HG03159 (cell line): ENCODE data around the gene DARS2.
"Not testable (repeated sequence)": the region's sequence is repeated elsewhere in the genome, so short reads cannot be mapped to it uniquely, and the experiment has no call there.

Experiments used
- ATAC-seq: cut with Tn5 transposase; IDR thresholded peaks from one replicate; pipeline ENCODE4 v1.9.1; 2021; ENCODE audit warnings: mild to moderate bottlenecking, moderate library complexity; ENCODE audit not compliant: unreplicated experiment

The DARS2 gene, protein sequence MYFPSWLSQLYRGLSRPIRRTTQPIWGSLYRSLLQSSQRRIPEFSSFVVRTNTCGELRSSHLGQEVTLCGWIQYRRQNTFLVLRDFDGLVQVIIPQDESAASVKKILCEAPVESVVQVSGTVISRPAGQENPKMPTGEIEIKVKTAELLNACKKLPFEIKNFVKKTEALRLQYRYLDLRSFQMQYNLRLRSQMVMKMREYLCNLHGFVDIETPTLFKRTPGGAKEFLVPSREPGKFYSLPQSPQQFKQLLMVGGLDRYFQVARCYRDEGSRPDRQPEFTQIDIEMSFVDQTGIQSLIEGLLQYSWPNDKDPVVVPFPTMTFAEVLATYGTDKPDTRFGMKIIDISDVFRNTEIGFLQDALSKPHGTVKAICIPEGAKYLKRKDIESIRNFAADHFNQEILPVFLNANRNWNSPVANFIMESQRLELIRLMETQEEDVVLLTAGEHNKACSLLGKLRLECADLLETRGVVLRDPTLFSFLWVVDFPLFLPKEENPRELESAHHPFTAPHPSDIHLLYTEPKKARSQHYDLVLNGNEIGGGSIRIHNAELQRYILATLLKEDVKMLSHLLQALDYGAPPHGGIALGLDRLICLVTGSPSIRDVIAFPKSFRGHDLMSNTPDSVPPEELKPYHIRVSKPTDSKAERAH

DNA sequence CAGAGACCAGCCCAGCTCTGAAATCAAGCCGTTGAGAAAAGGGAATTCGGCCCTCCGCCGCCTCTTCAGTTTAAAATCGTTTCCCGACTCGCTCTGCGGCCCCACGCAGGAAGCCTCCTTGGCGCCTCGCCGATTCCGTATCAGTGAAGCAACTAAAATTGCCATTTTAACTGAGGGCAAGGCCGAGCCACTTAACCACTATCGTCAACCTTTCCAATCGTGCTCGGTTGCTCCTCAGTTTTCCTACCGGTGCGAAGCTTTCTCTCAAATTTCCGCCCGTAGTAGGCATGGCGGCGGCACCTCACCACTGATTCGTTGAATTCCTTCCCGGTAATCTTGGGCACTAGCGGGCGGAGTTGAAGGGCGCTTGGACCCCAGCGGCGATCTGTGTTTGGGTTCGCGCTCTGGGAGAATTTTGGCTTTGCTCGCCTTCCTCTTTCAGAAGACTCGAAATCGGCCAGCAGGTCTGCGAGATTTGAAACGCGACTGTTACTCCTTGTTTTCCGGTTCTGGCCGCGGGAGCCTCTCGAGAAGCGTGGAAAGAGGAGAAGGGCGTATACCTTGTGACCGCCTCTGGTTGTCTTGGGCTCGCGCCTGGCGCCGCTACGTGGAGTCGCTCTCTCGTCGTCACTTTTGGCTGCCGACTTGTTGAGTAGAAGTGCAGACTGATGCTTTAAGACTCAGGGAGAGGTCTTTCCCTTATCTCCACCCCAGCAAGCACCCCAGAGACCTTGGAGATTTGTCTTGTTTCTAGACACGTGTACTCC, at the start of gene DARS2, which contains the start of gene CENPL:
DARS2 (plus strand) TSS at position 359 of the 767 bp plus-strand sequence. CDS start 557 bp downstream, outside the sequence.
CENPL (minus strand) TSS at position 569 of the 767 bp plus-strand sequence. CDS start 13,584 bp downstream, outside the sequence.
- peak; percentile 82 for ATAC-seq

DNA sequence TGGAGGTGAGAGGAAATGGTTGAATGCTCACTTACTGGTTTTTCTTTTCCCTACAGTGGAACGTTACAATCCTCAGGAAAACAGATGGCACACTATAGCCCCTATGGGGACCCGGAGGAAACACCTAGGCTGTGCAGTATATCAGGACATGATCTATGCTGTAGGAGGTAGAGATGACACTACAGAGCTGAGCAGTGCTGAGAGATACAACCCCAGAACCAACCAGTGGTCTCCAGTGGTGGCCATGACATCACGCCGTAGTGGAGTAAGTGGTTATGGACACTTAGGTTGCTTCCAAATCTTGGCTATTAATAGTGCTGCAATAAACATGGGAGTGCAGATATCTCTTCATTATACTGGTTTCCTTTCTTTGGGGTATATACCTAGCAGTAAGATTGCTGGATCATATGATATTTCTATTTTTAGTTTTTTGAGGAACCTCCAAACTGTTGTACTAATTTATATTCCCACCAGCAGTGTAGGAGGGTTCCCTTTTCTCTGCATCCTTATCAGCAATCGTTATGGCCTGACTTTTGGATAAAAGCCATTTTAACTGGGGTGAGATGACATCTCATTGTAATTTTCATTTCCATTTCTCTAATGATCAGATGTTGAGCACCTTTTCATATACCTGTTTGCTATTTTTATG, 48.8 kb upstream of the DARS2 start:
- no peak for ATAC-seq

DNA sequence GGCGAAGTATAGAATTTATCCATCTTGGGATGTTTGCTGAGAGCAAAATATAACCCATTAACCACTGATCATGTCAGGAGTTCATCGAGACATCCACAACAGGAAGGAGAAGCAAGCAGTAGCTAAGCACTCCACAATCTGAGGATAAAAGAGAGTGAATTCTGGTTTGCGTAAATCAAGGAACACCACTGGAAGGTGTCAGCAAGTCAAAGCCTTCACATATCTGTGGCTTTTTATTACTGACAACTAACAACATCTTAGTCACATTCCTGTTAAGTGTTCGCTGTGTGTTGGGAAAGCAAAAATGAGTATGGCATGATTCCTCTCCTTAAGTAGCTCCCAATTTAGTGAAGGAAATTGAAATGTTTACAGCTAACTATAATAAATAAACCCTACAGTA, 44.5 kb upstream of the DARS2 start:
- no peak for ATAC-seq

DNA sequence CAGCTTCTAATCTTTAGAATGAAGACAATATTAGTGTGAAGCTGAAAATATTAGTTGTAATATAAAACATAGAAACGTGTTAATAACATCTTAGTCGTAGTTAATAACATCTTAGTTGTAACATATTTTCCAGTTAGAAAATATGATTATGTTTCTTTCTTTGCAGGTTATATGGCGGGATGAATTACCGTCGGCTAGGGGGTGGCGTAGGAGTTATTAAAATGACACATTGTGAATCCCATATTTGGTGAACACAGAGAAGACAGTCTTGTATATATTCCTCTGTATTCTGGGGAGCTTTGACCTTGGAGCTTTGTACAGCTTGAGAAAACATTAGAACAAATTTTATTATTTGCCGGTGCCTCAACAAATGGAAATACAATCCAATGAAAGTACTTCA, 39.5 kb upstream of the DARS2 start:
- no peak for ATAC-seq

DNA sequence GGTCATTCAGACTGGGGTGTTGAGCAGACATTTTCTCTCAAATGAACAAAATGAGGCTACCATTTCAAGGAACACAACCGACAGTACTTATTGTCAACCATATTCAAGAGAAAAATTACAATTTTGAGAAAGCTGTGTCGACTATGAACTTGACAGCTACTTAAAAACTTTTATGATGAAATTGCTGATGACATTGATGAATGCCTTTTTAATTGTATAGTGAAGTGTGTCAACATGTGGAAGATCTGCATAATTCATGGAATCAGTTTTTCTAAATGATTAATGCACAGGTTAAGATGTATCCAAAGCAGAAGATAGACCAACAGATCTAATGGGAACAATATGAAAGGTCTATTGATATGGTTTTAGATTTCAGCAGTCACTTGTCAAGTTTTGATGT, 34.6 kb upstream of the DARS2 start:
- ATAC-seq = no peak

DNA sequence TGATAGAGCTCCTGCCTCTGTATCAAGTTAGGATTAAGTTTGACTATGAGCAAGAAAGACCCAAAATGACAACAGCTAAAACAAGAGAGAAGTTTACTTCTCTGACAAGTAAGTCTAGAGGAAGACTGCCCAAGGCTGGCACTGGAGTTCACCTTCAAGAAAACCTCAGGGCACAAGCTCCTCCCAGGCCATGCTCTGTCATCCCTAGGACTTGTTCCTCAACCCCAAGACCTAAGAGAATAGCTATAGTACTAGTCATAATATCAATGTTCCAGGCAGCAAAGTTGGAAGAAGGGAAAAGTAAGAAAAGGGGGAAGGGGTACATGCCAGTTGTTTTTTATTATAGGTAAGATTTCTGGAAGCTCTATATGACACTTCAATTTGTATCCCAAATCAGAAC, 26.4 kb upstream of the DARS2 start:
- no peak for ATAC-seq

DNA sequence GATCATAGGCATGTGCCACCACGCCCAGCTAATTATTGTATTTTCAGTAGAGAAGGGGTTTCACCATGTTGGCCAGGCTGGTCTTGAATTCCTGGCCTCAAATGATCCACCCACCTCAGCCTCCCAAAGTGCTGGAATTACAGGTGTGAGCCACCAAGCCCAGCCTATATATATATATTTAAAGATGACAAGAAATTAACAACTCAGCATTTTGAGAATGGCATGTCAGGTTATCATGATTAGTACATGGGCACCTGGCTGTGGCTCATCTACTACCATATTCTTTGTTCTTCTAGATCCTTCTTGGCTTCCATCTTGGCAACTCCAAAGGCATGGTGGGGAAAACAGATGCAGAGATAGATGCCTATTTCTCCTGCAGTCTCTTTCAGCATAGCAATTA, 24.5 kb upstream of the DARS2 start:
- not testable (repeated sequence) for ATAC-seq

DNA sequence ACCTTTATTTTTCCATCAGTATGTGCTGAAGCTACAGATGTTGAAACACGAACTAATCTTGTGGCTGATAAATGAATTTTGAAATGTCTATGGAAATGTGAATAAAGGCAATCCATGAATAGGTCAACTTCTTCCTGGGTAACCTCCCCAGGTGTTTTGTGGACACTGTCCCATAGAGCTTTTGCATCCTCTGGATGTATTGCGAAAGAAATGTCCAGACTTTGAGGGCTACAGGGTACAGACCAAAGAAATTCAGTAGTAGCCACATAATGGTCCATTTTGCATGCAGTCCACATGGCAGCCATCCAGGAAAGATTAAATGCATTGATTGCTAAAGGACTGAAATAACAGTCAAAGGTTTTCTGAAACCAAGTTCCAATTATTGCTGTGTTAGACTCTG, 21.5 kb upstream of the DARS2 start:
- no peak for ATAC-seq

DNA sequence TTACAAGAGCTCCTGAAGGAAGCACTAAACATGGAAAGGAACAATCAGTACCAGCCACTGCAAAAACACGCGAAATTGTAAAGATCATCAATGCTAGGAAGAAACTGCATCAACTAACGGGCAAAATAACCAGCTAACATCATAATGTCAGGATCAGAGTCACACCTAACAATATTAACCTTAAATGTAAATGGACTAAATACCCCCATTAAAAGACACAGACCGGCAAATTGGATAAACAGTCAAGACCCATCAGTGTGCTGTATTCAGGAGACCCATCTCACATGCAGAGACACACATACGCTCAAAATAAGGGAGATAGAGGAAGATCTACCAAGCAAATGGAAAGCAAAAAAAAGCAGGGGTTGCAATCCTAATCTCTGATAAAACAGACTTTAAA, 10.8 kb upstream of the DARS2 start:
- ATAC-seq = not testable (repeated sequence)

DNA sequence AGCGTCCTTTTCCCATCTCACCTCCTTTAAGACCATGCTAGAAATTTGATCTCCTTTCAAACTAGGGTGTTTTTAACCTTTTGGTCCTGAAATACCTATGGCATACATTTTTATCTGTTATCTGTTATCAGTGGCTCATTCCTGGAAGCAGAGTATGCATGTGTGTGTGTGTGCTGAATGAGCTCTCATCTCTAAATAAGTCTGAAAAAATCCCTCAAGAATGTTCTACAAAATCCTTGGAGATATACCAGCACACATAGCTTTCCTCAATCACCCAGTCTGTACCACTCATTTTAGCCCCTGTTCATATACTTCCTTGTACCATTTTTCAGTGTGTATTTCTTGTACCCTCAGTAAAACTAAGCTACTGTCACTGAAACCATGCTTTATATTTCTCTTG, 6.0 kb upstream of the DARS2 start:
- no peak for ATAC-seq

DNA sequence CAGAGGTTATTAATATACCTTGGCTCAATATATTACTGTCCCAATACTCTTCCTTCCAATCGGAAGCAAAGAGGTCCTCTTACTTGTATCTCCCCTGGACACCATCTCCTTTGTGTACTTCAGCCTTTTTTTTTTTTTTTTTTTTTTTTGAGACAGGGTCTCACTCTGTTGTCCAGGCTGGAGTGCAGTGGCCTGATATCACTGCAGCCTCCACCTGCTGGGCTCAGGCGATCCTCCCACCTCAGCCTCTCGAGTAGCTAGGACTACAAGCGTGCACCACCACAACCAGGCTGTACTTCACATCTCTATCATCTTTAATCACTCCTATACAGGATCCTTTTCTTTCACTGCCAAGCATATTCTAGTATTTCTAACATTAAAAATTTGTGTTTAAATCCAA, 2.8 kb upstream of the DARS2 start:
- ATAC-seq = no peak

DNA sequence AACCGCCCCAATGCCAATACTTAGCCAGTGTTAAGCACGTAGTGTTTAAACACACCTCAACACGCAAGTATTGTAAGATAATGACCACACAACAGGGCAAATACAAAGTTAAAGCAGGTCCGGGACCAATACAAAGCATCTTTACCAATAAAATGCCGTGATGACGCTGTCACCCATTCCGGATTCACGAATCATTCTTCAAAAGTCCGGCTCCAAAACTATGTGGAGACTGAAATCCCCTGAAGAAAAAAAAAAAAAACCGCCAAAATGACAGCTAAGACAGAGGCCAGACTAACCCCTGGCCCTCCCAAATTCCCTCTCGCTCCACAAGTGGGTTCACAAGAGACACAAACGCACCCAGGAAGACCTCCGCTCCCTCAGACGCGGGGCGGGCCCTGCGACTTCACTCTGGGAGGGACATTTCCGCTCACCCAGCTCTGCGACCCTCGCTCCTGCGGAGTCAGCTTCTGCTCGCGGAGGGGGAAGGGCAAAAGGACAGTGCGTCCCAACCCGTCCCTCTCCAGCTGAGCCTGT, 625 bp upstream of the DARS2 start:
- peak; percentile 37 for ATAC-seq

DNA sequence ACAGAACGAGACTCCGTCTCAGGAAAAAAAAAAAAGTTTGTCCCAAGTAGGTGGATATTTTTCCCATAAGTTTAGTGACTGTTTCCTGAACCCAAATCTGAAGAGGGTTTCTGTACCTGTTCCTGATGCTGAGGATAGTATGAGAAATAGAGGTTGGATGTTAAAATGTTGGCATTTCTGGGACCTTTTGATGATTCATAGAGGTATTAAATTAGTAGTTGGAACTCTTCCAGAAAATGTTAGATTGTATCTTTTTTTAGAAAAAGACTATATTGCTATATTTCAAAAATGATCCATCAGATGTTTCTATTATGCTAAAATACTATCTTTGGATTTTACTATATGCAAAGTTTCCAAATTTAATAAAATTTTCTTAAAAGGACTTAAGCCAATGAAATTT, 3.1 kb downstream of the DARS2 start:
- ATAC-seq = no peak

DNA sequence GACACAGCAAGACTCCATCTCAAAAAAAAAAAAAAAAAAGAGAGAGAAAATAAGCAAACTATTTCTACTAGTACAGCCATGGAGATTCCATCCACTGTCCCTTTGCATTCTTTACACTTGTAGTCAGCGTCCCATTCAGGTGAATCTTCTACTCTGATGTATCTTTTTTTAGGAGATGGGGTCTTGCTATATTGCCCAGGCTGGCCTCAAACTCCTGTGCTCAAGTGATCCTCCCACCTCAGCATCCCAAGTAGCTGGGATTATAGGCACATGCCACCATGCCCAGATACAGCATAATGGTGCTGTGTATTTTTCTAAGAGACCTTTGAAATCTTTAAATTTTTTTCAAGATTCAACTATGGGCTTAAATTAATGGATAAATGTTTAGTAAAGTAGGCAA, 8.3 kb downstream of the DARS2 start:
- ATAC-seq = no peak

DNA sequence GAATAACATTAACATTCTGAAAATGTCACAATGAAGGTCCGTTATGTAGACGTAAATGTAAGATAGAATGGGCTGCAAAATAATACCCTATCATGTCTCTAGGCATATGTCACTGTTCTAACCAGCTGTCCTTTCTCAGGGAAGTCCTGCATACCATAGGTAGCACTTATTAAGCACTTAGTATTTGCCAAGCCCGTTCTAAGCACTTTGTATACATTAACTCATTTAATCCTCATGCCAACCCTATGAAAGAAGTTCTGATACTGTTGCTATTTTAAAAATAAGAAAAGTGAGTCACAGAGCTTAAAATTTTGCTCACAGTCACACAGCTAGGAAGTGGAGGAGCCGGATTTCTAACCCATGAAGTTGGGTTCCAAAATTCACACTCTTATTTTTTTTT, 27.6 kb downstream of the DARS2 start:
- ATAC-seq = no peak

DNA sequence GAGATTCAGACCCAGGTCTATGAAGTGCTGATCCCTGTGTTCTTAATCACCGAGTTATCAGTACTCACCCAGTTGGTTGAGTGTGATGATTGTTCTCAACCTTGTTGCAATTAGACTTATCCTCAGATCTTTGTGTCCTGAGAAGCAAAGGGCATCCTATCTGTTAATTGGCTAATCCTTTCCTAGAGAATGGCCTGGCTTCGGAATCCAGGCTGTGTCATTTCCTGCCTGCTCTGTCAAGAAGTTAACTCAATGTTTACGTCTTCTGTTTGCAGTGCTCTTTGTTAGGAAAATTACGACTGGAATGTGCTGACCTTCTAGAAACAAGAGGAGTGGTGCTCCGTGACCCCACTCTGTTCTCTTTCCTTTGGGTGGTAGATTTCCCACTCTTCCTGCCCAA, 28.6 kb downstream of the DARS2 start:
- no peak for ATAC-seq

DNA sequence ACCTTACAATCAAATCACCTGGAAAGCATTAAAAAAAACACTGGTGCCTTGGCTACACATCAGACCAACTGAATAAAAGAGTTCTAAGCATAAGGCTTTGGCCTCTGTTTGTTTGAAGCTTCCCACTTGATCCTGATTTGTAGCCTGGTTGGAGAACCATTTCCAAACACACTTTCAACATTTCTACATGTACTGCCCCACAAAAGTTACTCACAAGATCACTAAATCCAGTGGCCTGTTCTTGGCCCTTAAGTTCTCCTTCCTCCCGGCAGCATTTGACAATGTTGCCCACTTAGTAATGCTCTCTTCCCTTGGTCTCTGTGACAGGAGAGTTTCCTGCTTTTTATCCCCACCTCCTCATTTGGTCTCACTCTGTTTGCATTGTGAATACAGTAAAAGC, 31.5 kb downstream of the DARS2 start:
- no peak for ATAC-seq

DNA sequence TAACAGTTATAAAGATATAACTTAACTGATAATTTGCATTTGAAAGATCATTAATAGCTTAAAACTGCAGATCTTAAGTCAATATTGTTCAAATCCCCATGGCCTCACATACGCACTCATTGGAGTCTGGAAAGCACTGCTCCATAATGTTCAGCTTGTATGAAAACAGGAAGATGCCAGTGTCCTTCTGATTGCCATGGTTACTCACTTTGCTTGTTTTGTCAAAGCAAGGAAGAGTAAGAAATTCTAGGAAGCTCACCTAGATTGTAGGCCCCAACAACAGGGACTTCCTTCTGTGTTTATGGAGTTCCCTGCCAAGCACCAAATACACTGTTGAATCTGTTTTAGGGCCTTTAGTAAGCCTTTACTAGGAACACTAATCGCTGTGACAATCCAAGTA, 32.4 kb downstream of the DARS2 start:
- ATAC-seq = no peak

DNA sequence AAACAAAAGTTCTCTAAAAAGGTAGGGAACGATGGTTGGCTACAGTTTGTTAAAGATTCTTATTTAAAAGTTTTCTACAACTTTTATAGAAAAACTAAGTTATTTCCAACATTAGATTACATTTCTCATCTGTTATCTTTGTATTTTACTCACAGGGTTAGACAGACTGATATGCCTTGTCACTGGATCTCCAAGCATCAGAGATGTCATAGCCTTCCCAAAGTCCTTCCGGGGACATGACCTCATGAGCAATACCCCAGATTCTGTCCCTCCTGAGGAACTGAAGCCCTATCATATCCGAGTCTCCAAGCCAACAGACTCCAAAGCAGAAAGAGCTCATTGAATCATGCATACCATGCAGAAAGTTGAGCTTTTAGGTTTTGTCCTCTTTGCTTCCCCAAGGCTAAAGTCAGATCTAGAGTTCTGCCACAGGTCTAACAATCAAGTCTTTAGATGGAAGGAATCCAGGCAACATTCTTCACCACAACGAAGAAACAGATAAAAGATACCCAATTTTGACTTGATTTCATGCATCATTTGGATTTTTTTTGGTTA, 33.0 kb downstream of the DARS2 start:
- no peak for ATAC-seq

DNA sequence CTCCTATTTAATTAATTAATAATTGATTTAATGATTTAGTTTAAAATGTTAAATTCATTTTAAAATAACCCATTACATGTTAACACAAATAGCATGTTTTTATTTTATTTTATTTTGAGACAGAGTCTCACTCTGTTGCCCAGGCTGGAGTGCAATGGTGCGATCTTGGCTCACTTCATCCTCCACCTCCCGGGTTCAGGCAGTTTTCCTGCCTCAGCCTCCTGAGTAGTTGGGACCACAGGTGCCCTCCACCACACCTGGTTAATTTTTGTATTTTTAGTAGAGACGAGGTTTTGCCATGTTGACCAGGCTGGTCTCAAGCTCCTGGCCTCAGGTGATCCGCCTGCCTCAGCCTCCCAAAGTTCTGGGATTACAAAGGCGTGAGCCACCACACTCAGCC, 35.1 kb downstream of the DARS2 start:
- not testable (repeated sequence) for ATAC-seq

DNA sequence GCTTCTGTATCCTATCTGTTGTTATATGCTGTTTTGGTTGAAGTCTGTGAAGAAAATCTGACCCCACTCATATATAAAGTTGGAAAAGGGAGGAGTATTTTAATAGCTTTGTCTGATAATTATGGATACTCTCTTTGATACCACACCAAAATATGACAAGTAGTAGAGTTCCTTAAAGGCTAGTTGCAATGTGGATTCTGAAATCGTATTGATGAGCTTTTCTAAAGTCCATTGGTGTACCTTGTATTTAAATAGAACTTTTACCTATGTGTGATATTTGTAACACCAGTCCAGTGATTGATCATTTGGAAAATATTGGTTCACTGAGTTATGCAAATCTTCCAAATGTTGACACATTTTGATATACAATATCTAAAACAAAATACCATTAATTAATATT, 35.6 kb downstream of the DARS2 start:
- ATAC-seq = no peak
